Esophagus muscularis mucosa (tissue), 4 donors: ENCODE results near the gene RAD51B. TPM values are rescaled to one million over a fixed set of nuclear protein-coding genes. Genes with fewer than 3 reads are reported as not detected.

Experiments used
- DNase-seq: peaks from one replicate; pipeline ENCODE4 v3.0.0-alpha.2; 2017; ENCODE audit errors: extremely low spot score
- H3K27ac ChIP-seq, 4 donors: fragments of 200-600 bp; sonication (generic); replicated peaks in 1 of 4; 1 replicate in 3 of 4; 2 replicates in 1 of 4; pipeline ENCODE4 v1.5.1; 2016 to 2019; ENCODE audit warnings: mild to moderate bottlenecking in 1 of 4
- H3K27me3 ChIP-seq, 4 donors: fragments of 200-600 bp; sonication (generic); one replicate each; pipeline versions ENCODE4 v1.5.1 to v1.6.0; 2016 to 2019
- H3K36me3 ChIP-seq, 4 donors: fragments of 200-600 bp; sonication (generic); one replicate each; pipeline ENCODE4 v1.5.1; 2016 to 2019
- H3K4me1 ChIP-seq, 4 donors: fragments of 200-600 bp; sonication (generic); one replicate each; pipeline ENCODE4 v1.5.1; 2016 to 2019
- H3K4me3 ChIP-seq, 4 donors: fragments of 200-600 bp; sonication (generic); 1 replicate in 2 of 4; 2 replicates in 2 of 4; pipeline ENCODE4 v1.5.1; 2016 to 2019; ENCODE audit warnings: mild to moderate bottlenecking in 4 of 4, moderate library complexity in 1 of 4
- H3K9me3 ChIP-seq, 4 donors: fragments of 200-600 bp; sonication (generic); 1 replicate in 3 of 4; 2 replicates in 1 of 4; pipeline ENCODE4 v1.5.1; 2016 to 2019
- EP300 ChIP-seq: sonication (generic); formaldehyde crosslinking; IDR thresholded peaks from one replicate; pipeline ENCODE4 v1.6.1; 2017; ENCODE audit warnings: antibody characterized with exemption
- POLR2A ChIP-seq: fragments of 450-650 bp; IDR thresholded peaks from one replicate; pipeline ENCODE4 v1.6.1; 2017; ENCODE audit warnings: antibody characterized with exemption, moderate library complexity, mild to moderate bottlenecking, low read depth
- POLR2AphosphoS5 ChIP-seq, 2 donors: sonication (generic); formaldehyde crosslinking; IDR thresholded peaks; one replicate each; pipeline ENCODE4 v1.6.1; 2017; ENCODE audit warnings: antibody characterized with exemption in 2 of 2
- WGBS: methylation state at CpG from one replicate; pipeline ENCODE4 v1.1.5; 2018; 5-methylcytosine and 5-hydroxymethylcytosine counted together
- intact Hi-C: fragments of 100-400 bp; cut with DNase I; formaldehyde crosslinking; loops from one replicate; pipeline ENCODE4 v1.15.1; 2023
- total RNA-seq, 4 donors: library from RNA; depleted of rRNA; stranded (reverse); fragments of >200 nt; gene quantifications; one replicate each; pipeline versions ENCODE4 v1.1.0 to v1.2.1, GENCODE V29; 2016
- TF ChIP-seq, protein P1 (sequence below), 3 experiments: fragments of 200-600 bp in 2 of 3; fragments of 450-650 bp in 1 of 3; sonication (generic) in 2 of 3; IDR thresholded peaks; one replicate each; pipeline ENCODE4 v1.5.1; 2017 to 2019; ENCODE audit warnings: antibody characterized with exemption in 3 of 3, mild to moderate bottlenecking in 2 of 3, moderate library complexity in 1 of 3

RAD51B gene
- total RNA-seq, 4 donors from 2014 or later = 2.8 to 11.1 (median 5.1) TPM

DNA sequence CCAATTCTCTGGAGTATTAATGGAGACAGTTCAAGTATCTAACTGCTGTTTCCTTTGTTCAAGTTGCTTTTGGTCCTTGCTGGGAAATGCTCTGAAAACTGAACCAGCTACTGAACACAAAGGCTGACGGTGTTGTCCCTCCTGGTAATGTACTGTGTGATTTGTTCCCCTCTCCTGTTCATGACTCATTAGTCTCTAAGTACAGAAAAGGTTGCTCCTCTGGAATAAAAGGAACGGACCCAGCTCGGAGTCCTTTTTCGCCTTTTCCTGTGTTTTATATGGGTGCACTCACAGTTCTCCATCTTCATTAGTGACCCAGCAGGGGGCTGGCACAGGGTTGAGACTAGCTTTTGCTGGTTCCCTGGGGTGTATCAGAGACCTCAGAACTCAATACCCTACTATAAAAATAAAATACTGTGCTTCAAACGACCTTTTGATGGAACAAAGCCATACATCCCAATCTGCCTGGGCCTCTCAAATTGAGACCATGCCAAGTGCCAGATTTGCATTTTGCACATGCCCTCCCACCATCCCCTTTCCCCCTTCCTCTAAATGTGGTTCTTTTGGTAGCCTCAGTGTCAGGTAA lies 269.7 kb downstream of the RAD51B start:
- intact Hi-C loops = no loop called here
- Histone ChIP-seq H3K4me1 (peaks cover 0 to 20% (median 16%) of the 10 kb centered on the region in 4 donors), H3K36me3 (no peaks in the 10 kb centered on the region), H3K27ac (peak overlapping the region; percentile 21 to 59 (median 44)), H3K27me3 (no peaks in the 10 kb centered on the region), H3K9me3 (peaks cover 0 to 3% (median 0%) of the 10 kb centered on the region in 4 donors), H3K4me3 (no peak overlapping the region)
- 52% methylated on average over 5 of the region's 5 CpGs for WGBS
- TF ChIP-seq POLR2AphosphoS5 (IDR thresholded peaks at IDR 0.05) = no peak
- TF ChIP-seq, protein P1, sequence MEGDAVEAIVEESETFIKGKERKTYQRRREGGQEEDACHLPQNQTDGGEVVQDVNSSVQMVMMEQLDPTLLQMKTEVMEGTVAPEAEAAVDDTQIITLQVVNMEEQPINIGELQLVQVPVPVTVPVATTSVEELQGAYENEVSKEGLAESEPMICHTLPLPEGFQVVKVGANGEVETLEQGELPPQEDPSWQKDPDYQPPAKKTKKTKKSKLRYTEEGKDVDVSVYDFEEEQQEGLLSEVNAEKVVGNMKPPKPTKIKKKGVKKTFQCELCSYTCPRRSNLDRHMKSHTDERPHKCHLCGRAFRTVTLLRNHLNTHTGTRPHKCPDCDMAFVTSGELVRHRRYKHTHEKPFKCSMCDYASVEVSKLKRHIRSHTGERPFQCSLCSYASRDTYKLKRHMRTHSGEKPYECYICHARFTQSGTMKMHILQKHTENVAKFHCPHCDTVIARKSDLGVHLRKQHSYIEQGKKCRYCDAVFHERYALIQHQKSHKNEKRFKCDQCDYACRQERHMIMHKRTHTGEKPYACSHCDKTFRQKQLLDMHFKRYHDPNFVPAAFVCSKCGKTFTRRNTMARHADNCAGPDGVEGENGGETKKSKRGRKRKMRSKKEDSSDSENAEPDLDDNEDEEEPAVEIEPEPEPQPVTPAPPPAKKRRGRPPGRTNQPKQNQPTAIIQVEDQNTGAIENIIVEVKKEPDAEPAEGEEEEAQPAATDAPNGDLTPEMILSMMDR (IDR thresholded peaks at IDR 0.05) = no peak
- no peak for TF ChIP-seq EP300
- no peak for TF ChIP-seq POLR2A
- DNase-seq = no peak

- no peak overlapping the region for H3K27ac ChIP-seq
- TF ChIP-seq, protein P1 (IDR thresholded peaks at IDR 0.05) = no peak
- TF ChIP-seq POLR2AphosphoS5 (IDR thresholded peaks at IDR 0.05) (no peak), POLR2A (no peak), EP300 (no peak)
- WGBS = 64% methylated on average over 2 of the region's 2 CpGs
Measured at GRCh38 chr14:68094158-68094557, 274.6 kb downstream of the RAD51B start.

GRCh38 chr14:68094752-68095151 lies 275.2 kb downstream of the RAD51B start:
- no peak for TF ChIP-seq EP300
- no peak for TF ChIP-seq POLR2A
- TF ChIP-seq POLR2AphosphoS5 (IDR thresholded peaks at IDR 0.05) = no peak
- TF ChIP-seq, protein P1 (IDR thresholded peaks at IDR 0.05) = no peak
- Histone ChIP-seq H3K36me3 (no peaks in the 10 kb centered on the region), H3K9me3 (peaks cover 0 to 3% (median 0%) of the 10 kb centered on the region in 4 donors), H3K27ac (no peak overlapping the region), H3K27me3 (no peaks in the 10 kb centered on the region), H3K4me1 (peaks cover 0 to 36% (median 27%) of the 10 kb centered on the region in 4 donors), H3K4me3 (no peak overlapping the region)
- WGBS = 32% methylated on average over 1 of the region's 1 CpG
- intact Hi-C loops = no loop called here
- no peak for DNase-seq

More at GRCh38 chr14:68094158-68094557, 274.6 kb downstream of the RAD51B start:
- H3K4me3 ChIP-seq = no peak overlapping the region
- H3K9me3 ChIP-seq = peaks cover 0 to 3% (median 0%) of the 10 kb centered on the region in 4 donors
- no peaks in the 10 kb centered on the region for H3K27me3 ChIP-seq
- peaks cover 0 to 36% (median 25%) of the 10 kb centered on the region in 4 donors for H3K4me1 ChIP-seq
- intact Hi-C loops = no loop called here
- no peak for DNase-seq
- H3K36me3 ChIP-seq = no peaks in the 10 kb centered on the region

GRCh38 chr14:68097727-68098126 lies 278.1 kb downstream of the RAD51B start:
- intact Hi-C loops = no loop called here
- Histone ChIP-seq H3K9me3 (peaks cover 0 to 10% (median 8%) of the 10 kb centered on the region in 4 donors), H3K27ac (peak overlapping the region in 1 of 4 donors; percentile 3), H3K27me3 (no peaks in the 10 kb centered on the region), H3K4me1 (peaks cover 0 to 42% (median 34%) of the 10 kb centered on the region in 4 donors), H3K36me3 (no peaks in the 10 kb centered on the region), H3K4me3 (no peak overlapping the region)
- WGBS = 88% methylated on average over 3 of the region's 3 CpGs
- no peak for TF ChIP-seq POLR2AphosphoS5 (IDR thresholded peaks at IDR 0.05)
- TF ChIP-seq, protein P1 (IDR thresholded peaks at IDR 0.05) = no peak
- TF ChIP-seq POLR2A = no peak
- no peak for TF ChIP-seq EP300
- DNase-seq = no peak
